Activated CD4-positive, alpha-beta T cell treated with anti-CD3 and anti-CD28 coated beads for 4 hours (primary cell): ENCODE data around the gene PROSER1.
"Not testable (repeated sequence)": the region's sequence is repeated elsewhere in the genome, so short reads cannot be mapped to it uniquely, and the experiment has no call there.

ENCODE experiments used
- DNase-seq, 2 donors: peaks; one replicate each; pipeline ENCODE4 v3.0.0-alpha.2; 2020

PROSER1 gene

DNA sequence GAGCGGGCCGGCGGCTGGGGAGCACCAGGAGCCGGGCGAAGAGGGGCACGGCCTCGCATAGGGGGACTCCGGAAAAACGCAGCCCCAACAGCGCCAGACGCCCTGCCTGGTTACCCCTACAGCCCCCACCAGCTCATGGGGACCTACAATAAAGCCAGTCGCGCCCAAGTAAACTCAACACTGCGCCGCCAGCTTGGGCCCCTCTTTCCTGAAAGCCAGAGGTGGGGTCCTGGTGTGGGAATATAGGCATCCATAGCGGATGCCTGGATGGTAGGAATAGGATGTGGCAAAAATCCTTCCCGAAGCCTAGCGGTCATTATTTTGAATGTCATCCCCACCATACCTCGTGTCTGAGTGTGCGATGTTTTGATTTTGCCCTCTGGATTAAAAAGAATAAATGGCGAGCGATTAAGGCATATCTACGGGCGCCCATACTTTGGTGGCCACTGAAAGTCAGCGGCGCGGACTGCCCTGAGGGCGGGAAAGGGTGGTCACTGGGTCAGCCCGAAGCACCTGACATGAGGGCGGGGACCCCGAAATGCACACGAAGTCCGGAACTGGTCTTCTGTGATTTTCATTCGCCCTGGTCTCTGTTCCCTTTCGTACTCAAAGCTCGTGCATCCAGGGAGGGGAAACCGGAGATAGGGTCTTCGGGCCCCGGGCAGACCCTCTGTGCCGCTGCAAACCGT, at the start of gene PROSER1, which contains the start of gene NHLRC3:
Gene PROSER1, minus strand, starts transcription at position 210 of the 689 bp plus-strand sequence. CDS start 847 bp downstream, outside the sequence.
Gene NHLRC3, plus strand, starts transcription at position 577 of the 689 bp plus-strand sequence. CDS start 184 bp downstream, outside the sequence.
- peak; percentile 77 to 78 for DNase-seq

DNA sequence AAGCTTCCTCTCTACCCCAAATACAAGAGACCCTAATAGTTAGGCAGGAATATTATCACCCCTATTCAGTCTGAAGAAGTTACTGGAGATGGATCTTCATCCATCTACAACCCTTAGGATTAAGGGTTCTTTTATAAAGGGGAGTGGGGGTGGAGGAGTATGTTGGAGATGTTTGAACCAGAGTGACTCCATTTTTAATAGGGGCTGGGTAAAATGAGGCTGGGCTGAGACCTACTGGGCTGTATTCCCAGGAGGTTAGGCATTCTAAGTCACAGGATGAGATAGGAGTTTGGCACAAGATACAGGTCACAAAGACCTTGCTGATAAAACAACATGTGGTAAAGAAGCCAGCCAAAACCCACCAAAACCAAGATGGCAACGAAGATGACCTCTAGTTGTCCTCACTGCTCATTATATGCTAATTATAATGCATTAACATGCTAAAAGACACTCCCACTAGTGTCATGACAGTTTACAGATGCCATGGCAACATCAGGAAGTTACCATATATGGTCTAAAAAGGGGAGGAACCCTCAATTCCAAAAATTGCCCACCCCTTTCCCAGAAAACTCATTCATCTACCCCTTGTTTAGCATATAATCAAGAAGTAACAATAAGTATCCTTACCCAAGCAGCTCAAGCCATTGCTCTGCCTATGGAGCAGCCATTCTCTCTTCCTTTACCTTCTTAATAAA, 48.5 kb upstream of the PROSER1 start:
- not testable (repeated sequence) for DNase-seq

DNA sequence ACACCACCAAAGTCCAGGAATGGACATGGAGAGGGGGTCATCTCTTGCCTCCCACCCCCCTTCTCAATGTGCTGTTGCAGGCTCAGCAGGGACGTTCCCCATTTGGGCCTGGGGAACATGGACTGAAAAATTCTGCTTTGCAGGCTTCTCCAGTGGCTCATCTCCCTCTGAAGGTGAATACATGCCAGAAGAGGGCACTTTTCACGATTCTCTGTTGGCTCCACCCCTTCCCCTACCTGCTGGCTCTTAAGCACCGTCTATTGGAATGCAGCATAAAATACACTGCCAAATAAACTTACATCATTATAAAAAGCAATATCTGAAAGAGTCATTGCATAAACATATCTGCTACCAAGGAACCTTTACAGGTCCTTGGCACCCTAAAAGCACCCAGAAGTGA, 36.1 kb upstream of the PROSER1 start:
- DNase-seq: no peak

DNA sequence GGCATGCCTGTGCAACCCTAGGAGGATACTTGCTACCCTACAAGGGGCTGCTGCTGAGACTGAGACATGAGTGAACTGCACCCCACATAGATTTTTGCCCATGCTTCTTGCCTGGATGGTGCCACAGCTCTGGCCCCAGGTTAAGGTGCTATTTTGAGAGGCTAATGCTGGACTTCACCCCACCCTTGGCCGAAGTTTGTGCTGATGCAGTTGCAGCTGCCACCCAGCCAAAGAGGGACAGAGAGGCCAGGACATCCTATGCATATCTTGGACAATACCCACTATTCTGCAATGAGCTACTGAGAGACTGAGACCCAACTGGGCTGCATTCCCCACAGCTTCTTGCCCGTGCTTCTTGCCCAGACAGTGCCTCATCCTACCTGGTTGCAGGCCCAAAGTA, 35.0 kb upstream of the PROSER1 start:
- DNase-seq: no peak

DNA sequence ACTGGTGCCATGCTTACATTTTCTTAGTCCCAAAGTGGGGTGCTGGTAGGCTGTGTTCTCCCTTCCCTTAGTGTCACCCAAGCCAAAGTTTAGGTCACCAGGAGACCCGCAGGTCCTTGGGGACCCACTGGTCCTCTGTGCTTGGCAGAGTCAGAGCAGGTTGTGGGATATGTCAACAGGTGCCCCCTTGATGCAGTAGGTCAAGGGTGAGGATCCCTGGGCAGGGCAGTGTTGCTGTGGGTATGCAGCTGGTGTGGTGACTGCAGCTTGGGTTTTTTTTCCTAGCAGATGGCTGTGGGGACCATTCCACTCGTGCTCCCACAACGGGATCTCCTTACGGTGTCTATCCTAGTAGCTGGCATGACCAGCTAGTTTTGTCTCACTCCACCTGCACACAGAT, 24.1 kb upstream of the PROSER1 start:
- DNase-seq: no peak

DNA sequence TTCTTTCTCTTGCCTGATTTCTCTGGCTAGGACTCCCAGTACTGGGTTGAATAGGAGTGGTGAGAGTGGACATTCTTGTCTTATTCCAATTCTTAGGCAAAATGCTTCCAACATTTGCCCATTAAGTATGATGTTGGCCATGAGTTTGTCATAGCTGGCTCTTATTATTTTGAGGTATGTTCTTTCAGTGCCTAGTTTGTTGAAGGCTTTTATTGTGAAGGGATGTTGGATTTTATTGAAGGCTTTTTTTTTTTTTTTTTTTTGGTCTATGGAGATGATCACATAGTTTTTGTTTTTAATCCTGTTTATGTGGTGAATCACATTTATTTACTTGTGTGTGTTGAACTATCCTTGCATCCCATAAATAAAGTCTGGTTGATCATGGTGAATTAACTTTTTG, 20.2 kb upstream of the PROSER1 start:
- DNase-seq: no peak

DNA sequence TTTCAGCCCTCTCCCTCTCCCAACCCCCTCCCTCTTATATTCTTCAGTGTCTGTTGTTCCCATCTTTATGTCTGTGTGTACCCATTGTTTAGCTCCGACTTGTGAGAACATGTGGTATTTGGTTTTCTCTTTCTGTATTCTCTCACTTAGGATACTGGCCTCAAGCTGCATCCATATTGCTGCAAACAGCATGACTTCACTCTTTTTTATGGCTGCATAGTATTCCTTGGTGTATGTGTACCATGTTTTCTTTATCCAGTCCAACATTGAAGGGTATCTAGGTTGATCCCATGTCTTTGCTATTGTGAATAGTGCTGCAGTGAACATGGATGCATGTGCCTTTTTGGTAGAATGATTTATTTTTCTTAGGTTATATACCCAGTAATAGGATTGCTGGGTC, 18.1 kb upstream of the PROSER1 start:
- no peak for DNase-seq

DNA sequence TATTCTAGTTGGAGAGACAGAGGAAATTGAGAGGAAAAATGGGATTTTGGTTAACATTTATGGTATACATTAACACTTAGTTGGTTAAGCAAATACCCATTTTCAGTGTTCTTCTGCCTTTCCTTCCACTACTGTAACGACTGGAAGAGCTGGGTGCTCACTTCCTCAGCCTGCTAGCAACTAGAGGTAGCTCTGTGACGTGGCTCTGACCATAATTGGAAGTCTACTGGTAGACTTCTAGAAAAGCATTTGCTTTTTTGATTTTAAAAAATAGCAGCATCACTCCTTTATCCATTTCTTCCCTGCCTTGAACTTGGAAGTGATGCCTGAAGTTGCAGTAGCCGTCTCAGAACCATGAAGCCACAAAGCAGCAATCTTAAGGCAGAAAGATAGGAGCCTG, 16.2 kb upstream of the PROSER1 start:
- no peak for DNase-seq

DNA sequence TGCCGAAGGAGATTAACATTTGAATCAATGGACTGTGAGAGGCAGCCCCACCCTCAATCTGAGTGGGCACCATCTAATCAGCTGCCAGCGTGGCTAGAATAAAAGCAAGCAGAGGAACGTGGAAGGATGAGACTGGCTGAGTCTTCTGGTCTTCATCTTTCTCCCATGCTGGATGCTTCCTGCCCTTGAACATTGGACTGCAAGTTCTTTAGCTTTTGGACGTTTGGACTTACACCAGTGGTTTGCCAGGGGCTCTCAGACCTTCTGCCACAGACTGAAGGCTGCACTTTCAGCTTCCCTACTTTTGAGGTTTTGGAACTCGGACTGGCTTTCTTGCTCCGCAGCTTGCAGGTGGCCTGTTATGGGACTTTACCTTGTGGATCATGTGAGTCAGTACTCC, 15.1 kb upstream of the PROSER1 start:
- DNase-seq: no peak

DNA sequence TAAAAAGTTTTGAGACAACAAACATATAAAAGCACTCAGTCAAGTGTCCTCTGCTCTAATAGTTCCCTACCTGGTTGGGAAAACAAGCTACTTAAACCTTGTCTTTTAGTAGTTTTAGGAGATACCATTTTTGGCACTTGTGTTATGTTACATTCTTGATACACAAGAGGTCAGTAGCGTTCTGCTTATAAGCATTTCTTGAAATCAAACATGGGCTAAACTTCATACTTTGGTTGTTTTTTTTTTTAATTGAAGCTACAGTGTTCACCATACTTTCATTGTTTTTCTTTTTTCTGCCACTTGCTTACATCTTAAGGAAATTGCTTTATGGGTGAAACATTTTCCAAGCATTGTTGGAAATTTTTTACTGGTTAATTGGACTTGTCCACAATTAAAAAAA, 13.3 kb upstream of the PROSER1 start:
- DNase-seq: no peak

DNA sequence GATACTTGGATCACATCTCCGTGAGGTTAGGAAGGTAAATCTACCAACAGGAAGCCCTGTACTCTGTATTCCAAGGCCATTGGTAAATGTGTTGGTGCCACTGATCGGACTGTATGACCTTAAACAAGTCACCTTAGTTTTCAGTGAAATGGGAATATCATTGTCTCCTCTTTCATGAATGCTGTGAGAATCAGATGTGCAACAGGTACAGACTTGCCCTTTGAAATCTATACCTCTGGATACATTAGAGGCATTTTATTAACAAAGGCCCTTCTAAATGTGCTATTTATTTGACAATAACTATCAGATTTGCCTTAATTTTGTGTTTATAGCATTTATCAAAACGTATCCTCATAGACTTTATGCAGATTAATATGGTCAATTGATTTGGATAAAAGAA, 11.4 kb upstream of the PROSER1 start:
- DNase-seq: no peak

DNA sequence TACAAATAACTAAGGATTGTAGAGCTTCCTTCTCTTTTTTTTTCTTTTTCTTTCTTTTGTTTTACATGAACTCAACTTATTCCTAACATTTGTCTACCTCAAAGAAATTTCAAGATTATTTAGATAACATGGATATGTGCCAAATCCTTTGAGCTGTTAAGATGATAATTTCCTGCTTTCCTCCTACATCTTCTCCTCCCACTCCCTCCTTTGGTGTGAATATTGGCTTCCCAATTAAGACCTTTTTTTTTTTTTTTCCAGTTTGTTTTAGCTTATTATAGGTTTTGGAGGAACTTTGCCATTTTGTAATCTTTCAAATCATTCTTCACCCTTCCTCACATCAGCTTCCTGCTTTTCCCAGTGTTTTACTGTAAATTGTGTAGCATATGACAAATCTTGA, 10.9 kb upstream of the PROSER1 start:
- no peak for DNase-seq

DNA sequence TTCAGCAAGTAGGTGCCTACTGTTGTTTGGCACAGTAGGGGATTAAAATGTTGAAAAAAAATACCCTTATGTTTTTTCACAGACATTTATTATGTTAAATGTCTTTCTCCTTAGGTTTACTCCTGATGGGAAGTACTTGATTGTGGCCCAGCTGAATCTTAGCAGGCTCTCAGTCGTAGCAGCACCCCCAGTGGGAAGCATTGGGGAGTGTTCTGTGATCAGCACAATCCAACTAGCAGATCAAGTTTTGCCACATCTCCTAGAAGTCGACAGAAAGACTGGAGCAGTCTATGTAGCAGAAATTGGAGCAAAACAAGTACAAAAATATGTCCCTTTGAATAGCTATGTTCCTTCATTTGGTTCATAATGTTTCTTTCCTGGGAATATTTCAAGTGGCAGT, 9.7 kb upstream of the PROSER1 start:
- no peak for DNase-seq

DNA sequence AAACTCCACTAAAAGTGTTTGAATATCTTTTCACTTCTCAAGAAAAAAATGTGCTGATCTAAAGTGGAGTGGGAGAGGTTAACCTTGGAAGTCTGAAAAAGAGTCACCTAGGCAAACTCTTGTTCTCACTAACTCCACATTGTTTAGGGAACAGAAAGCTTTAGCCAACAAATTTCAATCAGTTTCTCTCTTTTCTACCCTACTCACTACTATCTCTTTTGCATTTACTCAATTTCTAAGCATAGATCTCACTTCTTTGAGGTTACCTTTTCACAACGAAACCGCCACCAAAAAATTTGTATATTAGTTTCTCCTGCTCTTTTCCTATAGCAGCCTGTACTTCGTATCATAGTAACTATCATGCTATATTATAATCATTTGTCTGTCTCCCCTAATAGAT, 6.6 kb upstream of the PROSER1 start:
- DNase-seq: no peak

DNA sequence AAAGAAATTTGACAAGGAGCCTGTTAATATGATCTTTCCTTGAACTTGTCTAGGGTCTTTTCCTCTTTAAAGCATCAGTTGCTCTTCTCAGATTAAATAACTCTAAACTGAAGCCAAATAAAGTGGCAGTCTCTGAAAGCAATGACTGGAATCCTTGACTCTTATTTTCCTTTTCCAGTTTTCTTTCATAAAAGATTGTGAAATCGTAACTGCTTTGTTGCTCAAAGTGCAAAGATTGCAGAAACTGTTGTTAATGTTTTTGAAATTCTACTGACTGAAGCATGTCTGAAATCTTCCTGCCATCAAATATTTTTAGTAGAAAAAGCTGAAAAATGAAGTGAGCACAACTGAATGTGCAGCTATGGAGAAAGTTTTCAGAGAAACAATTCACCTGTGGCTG, 2.3 kb upstream of the PROSER1 start:
- no peak for DNase-seq

DNA sequence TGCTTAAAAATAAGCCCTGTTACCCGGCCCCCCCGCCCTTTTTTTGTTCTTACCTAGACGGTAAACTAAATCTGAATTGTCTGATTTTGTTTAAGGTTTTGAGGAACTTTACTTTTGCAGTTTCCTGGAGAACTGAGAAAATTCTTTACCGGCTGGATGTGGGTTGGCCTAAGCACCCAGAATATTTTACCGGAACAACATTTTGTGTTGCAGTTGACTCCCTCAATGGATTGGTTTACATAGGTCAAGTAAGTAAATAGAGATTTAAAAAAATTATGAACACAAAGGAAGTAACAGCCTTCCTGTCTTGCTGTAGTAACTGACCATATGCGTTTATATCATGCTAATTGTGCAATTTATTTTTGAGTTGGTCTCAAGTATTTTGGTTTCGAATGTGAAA, 1.2 kb upstream of the PROSER1 start:
- no peak for DNase-seq

DNA sequence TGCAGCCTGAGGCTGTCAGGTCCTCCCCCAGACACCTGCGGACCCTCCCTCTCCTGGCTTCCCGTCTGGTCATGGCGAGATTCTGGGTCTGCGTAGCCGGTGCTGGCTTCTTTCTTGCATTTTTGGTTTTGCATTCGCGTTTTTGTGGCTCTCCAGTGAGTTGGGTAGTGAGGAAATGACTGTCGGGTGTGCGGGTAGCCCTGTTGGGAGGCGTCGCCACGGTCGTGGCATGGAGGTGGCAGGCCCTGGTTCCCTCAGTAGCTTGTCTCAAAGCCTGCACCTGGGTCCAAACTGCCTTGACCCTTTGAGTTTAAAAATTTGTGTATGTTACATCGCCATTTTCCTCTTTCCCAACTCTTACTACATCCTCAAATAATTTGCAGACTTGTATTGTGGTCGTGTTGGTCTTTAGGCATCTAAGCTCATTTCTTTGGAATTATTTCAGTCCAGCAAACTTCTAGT, 711 bp upstream of the PROSER1 start:
- DNase-seq: peak; percentile 33 to 35

DNA sequence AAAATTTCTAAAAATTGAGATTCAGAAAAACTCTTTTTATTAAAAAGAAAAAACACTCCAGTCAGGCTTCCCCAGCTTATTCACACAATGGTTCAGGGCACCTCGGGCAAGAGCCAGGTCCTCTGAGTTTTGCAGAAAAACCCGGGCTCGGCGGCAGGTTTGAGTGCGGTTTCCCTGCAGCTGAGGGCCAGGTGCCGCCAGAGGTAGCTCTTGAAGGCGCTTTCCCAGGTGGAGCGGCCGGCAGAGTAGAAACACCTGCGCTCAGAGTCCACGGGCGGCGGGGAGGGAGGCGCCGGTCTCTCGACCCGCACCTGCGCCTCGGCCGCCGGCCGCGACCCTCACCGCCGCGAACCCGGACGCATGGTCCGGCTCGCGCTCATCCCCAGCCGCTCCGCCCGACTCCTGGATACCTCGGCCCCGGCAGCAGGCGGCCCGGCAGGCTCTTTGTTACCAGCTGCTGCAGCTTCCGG, 444 bp downstream of the PROSER1 start:
- DNase-seq: peak in 1 of 2 donors; percentile 28

DNA sequence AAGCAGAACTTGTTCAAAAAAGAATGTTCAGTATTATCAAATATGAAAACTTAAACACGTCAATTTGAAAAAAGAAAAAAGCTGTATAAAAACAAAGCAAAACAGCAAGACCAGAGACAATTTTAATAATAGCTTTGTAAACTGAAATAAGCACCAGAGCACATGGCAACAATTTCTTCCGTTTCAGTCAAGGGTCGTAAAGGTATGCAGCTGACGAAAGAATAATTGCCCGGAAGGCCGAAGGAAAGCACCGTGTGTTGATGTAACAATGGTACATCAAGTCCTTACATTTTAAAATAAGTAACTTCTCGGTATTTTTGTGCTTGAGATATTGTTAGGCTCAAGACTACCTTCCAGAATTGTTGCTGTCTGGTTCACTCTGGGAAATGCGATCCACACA, 1.7 kb downstream of the PROSER1 start:
- DNase-seq: peak in 1 of 2 donors; percentile 9

DNA sequence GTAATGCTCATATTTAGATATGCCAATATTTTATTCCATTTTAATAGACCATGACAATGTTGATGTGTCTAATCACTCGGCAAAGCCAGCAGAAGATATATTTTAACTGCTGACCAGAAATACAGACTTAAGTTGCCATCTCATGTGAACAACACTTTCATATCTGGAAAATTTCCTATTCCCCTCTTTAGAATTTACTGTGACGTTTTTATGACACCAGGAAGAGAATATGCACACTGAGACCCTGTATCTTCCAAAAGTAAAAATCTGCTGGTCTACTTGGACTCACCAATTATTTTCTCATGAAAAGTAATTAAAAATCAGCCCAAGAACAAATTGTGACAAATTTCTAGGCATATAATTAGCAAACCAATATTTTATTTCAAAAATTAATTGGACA, 2.1 kb downstream of the PROSER1 start:
- no peak for DNase-seq

DNA sequence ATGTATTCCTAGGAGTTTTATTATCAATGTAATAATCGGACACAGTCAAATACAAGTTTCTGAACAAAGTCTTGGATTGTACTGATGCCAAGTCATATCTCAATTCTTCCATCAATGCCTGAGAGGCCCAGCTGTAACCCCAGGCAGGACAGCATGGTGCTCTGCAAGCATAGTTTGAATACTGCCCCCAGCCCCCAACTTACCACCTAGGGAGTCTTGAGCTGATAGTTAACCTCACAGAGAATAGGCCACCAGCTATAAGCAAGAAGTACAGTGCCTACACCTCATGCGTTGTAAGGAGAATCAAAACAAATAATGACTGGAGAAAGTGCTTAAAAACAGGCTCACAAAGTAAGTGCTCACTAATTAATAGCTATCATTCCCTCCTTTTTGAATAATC, 2.7 kb downstream of the PROSER1 start:
- DNase-seq: no peak

DNA sequence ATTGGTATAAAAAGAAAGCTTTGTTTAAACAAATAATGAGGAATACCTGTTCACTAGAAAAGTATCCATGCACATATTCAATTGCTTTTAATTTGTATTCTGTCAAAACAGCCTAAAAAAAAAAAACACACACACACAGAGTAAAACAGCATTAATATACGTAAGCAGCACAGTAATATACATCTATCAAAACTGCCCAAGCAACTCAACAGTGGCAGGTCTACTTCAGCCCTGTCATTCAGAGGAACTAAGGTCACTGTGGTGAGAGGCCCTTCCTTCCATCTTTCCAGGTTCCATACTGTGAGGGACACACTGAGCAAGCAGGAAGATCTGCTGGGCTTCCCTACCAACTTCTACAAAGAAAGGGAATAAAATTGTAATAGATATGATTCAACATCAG, 3.8 kb downstream of the PROSER1 start:
- no peak for DNase-seq

DNA sequence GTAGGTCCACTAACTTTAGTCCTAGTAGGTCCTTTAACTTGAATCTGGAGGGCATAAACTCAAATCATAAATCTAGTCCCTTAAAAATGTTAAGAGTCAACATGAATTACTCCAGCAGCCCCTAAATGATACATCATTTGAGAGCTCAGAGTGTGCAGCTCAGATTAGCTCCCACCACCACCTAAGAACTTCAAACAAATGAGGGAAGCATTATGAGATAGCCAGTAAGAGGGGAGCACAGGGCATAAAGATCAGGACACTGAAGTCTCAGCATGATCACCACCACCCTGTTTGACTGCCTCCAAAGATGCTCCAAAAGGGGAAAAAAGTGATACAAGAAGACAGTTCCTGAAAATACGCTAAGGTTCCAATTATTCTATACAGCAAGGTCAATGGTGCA, 5.7 kb downstream of the PROSER1 start:
- DNase-seq: no peak

DNA sequence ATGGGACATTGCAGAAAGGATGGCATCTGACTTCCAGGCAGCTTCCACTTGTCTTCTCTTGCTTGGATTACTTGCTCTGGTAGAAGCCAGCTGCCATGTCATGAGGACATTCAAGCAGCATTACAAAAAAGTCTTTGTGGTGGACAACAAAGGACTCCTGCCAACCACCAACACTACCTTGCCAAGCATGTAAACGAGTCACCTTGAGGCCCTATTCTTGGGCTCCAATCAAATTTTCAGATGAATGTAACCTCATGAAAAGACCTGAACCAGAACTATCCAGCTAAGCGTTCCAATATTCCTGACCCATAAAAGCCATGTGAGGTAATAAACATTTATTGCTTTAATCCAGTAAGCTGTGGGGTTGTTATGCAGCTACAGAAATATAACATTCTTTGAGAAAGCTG, 12.5 kb downstream of the PROSER1 start:
- no peak for DNase-seq
